Neuronal stem cell (in vitro differentiated cells): ENCODE data around the gene DEDD.

ENCODE experiments used
- DNase-seq: peaks from one replicate; pipeline ENCODE4 v3.0.0-alpha.2; 2013; ENCODE audit warnings: low spot score
- H2AFZ ChIP-seq: one replicate; pipeline ENCODE4 v1.6.1; 2013; ENCODE audit warnings: mild to moderate bottlenecking, low read length, inconsistent platforms
- H2AK5ac ChIP-seq: 2 replicates; pipeline ENCODE4 v1.6.1; 2013; ENCODE audit warnings: low read depth, mild to moderate bottlenecking, inconsistent platforms, low read length, moderate library complexity, mixed read lengths
- H2BK120ac ChIP-seq: 2 replicates; pipeline ENCODE4 v1.6.1; 2013; ENCODE audit warnings: low read depth, mild to moderate bottlenecking, inconsistent platforms, low read length, moderate library complexity, mixed read lengths
- H2BK12ac ChIP-seq: one replicate; pipeline ENCODE4 v1.6.1; 2013; ENCODE audit warnings: low read length, inconsistent platforms
- H2BK15ac ChIP-seq: 2 replicates; pipeline ENCODE4 v1.6.1; 2013; ENCODE audit warnings: mild to moderate bottlenecking, low read length, inconsistent platforms, mixed read lengths
- H2BK5ac ChIP-seq: one replicate; pipeline ENCODE4 v1.6.1; 2013; ENCODE audit warnings: inconsistent platforms, mild to moderate bottlenecking, low read length, moderate library complexity
- H3K14ac ChIP-seq: one replicate; pipeline ENCODE4 v1.6.1; 2013; ENCODE audit warnings: low read length, inconsistent platforms
- H3K18ac ChIP-seq: 2 replicates; pipeline ENCODE4 v1.6.1; 2013; ENCODE audit warnings: low read length, inconsistent platforms
- H3K23ac ChIP-seq: 2 replicates; pipeline ENCODE4 v1.6.1; 2013; ENCODE audit warnings: low read depth, mild to moderate bottlenecking, mixed read lengths, low read length, inconsistent platforms; ENCODE audit not compliant: poor library complexity
- H3K27ac ChIP-seq: replicated peaks from 3 replicates; pipeline ENCODE4 v1.5.1; 2013; ENCODE audit warnings: low read length, inconsistent platforms
- H3K27me3 ChIP-seq, 3 experiments: 2 replicates each; pipeline ENCODE4 v1.6.1; 2013; ENCODE audit warnings: low read length in 3 of 3, mild to moderate bottlenecking in 2 of 3, inconsistent platforms in 1 of 3, low read depth in 1 of 3, mixed read lengths in 1 of 3, moderate library complexity in 1 of 3; ENCODE audit not compliant: control insufficient read depth in 3 of 3, insufficient read depth in 3 of 3
- H3K36me3 ChIP-seq, 2 donors: replicated peaks in 1 of 2; 2 replicates each; pipeline ENCODE4 v1.6.1; 2013; ENCODE audit warnings: low read length in 2 of 2; ENCODE audit not compliant: control insufficient read depth in 2 of 2, insufficient read depth in 2 of 2
- H3K4ac ChIP-seq: 2 replicates; pipeline ENCODE4 v1.6.1; 2013; ENCODE audit warnings: inconsistent platforms, mild to moderate bottlenecking, low read length, moderate library complexity
- H3K4me1 ChIP-seq, 2 donors: 1 replicate in 1 of 2; 2 replicates in 1 of 2; pipeline ENCODE4 v1.6.1; 2013; ENCODE audit warnings: low read length in 2 of 2, low read depth in 1 of 2; ENCODE audit not compliant: control insufficient read depth in 2 of 2, insufficient read depth in 1 of 2
- H3K4me2 ChIP-seq: one replicate; pipeline ENCODE4 v1.6.1; 2013; ENCODE audit warnings: mild to moderate bottlenecking, low read length, inconsistent platforms; ENCODE audit not compliant: insufficient read depth, poor library complexity, severe bottlenecking
- H3K4me3 ChIP-seq, 2 donors: 2 replicates each; pipeline ENCODE4 v1.5.1; 2013; ENCODE audit warnings: low read length in 2 of 2, mild to moderate bottlenecking in 2 of 2, inconsistent platforms in 1 of 2, moderate library complexity in 1 of 2
- H3K79me1 ChIP-seq: one replicate; pipeline ENCODE4 v1.6.1; 2013; ENCODE audit warnings: low read depth, mild to moderate bottlenecking, inconsistent platforms, low read length, moderate library complexity
- H3K9ac ChIP-seq: one replicate; pipeline ENCODE4 v1.6.1; 2013; ENCODE audit warnings: mild to moderate bottlenecking, low read depth, low read length, inconsistent platforms; ENCODE audit not compliant: poor library complexity
- H3K9me3 ChIP-seq, 2 donors: replicated peaks in 1 of 2; 2 replicates each; pipeline versions ENCODE3 to v1.6.1; 2013; ENCODE audit warnings: low read length in 2 of 2, mild to moderate bottlenecking in 2 of 2, inconsistent platforms in 1 of 2, low read depth in 1 of 2, mixed read lengths in 1 of 2, moderate library complexity in 1 of 2; ENCODE audit not compliant: control insufficient read depth in 2 of 2, insufficient read depth in 1 of 2
- H4K8ac ChIP-seq: one replicate; pipeline ENCODE4 v1.6.1; 2013; ENCODE audit warnings: low read depth, mild to moderate bottlenecking, inconsistent platforms, low read length, moderate library complexity
- H4K91ac ChIP-seq: one replicate; pipeline ENCODE4 v1.6.1; 2013; ENCODE audit warnings: low read length, low read depth, mild to moderate bottlenecking, inconsistent platforms; ENCODE audit not compliant: poor library complexity
- WGBS, 2 donors: extraction: QIAGEN DNeasy Blood & Tissue Kit; methylation state at CpG; one replicate each; pipeline ENCODE4 v1.1.7; 2013; ENCODE audit warnings: missing lambda C conversion rate in 2 of 2, mixed read lengths in 1 of 2; ENCODE audit not compliant: insufficient read length in 2 of 2, insufficient replicate concordance in 1 of 2; ENCODE audit errors: extremely low coverage in 2 of 2; 5-methylcytosine and 5-hydroxymethylcytosine counted together

DEDD gene

GRCh38 chr1:161083748-161084596 lies 48.5 kb downstream of the DEDD start:
- no peaks in the 10 kb centered on the region for H3K9me3 ChIP-seq
- no peak overlapping the region for H3K4ac ChIP-seq
- H2BK120ac ChIP-seq: no peak overlapping the region
- no peak overlapping the region for H3K27ac ChIP-seq
- H3K14ac ChIP-seq: no peak overlapping the region
- no peak overlapping the region for H4K91ac ChIP-seq
- no peak overlapping the region for H4K8ac ChIP-seq
- no peak overlapping the region for H3K23ac ChIP-seq
- peak overlapping the region; percentile 16 for H3K18ac ChIP-seq
- H3K4me2 ChIP-seq: no peak overlapping the region
- H2AFZ ChIP-seq: no peak overlapping the region
- peaks cover 4 to 6% of the 10 kb centered on the region in 2 donors for H3K4me1 ChIP-seq
- peak overlapping the region; percentile 74 for H2AK5ac ChIP-seq
- no peak overlapping the region for H3K4me3 ChIP-seq
- H2BK12ac ChIP-seq: no peak overlapping the region
- H3K27me3 ChIP-seq: peaks cover 0 to 31% (median 0%) of the 10 kb centered on the region in 3 experiments
- H3K36me3 ChIP-seq: no peaks in the 10 kb centered on the region
- no peak overlapping the region for H3K9ac ChIP-seq
- H3K79me1 ChIP-seq: no peaks in the 10 kb centered on the region
- H2BK15ac ChIP-seq: no peak overlapping the region
- H2BK5ac ChIP-seq: no peak overlapping the region
- WGBS, 2 donors: 100% methylated on average over 1 of the region's 10 CpGs; no CpG with 5 or more reads in 1 of the 2 donors
- DNase-seq: no peak

GRCh38 chr1:161082996-161083747 lies 49.3 kb downstream of the DEDD start:
- no peak overlapping the region for H3K27ac ChIP-seq

GRCh38 chr1:161082483-161082882 lies 50.0 kb downstream of the DEDD start:
- Histone ChIP-seq H3K9me3 (no peaks in the 10 kb centered on the region), H4K8ac (no peak overlapping the region), H2BK12ac (no peak overlapping the region), H3K4me2 (no peak overlapping the region), H2BK15ac (no peak overlapping the region), H3K36me3 (no peaks in the 10 kb centered on the region), H2AFZ (no peak overlapping the region), H3K27me3 (peaks cover 0 to 17% (median 0%) of the 10 kb centered on the region in 3 experiments), H3K14ac (no peak overlapping the region), H3K4ac (no peak overlapping the region), H2BK5ac (no peak overlapping the region), H3K18ac (no peak overlapping the region), H2BK120ac (no peak overlapping the region), H3K27ac (no peak overlapping the region), H3K23ac (no peak overlapping the region), H4K91ac (no peak overlapping the region), H3K4me1 (peaks cover 4 to 6% of the 10 kb centered on the region in 2 donors), H3K79me1 (no peaks in the 10 kb centered on the region), H3K9ac (no peak overlapping the region), H2AK5ac (peak overlapping the region; percentile 22), H3K4me3 (no peak overlapping the region)
- no peak for DNase-seq
- WGBS, 2 donors: no CpG with 5 or more reads among the region's 2 CpGs

More at GRCh38 chr1:161082996-161083747, 49.3 kb downstream of the DEDD start:
- Histone ChIP-seq H2AFZ (no peak overlapping the region), H3K4me2 (no peak overlapping the region), H3K4ac (no peak overlapping the region), H3K9me3 (no peaks in the 10 kb centered on the region), H2BK5ac (no peak overlapping the region), H4K91ac (no peak overlapping the region), H3K27me3 (peaks cover 0 to 23% (median 0%) of the 10 kb centered on the region in 3 experiments), H3K36me3 (no peaks in the 10 kb centered on the region), H3K14ac (no peak overlapping the region), H2BK12ac (no peak overlapping the region), H3K9ac (no peak overlapping the region), H3K4me3 (no peak overlapping the region), H2BK15ac (no peak overlapping the region), H4K8ac (no peak overlapping the region), H3K4me1 (peaks cover 4 to 6% of the 10 kb centered on the region in 2 donors), H3K18ac (peak overlapping the region; percentile 16), H3K23ac (no peak overlapping the region), H2BK120ac (no peak overlapping the region), H2AK5ac (peak overlapping the region; percentile 74), H3K79me1 (no peaks in the 10 kb centered on the region)
- WGBS, 2 donors: no CpG with 5 or more reads among the region's 8 CpGs
- no peak for DNase-seq

GRCh38 chr1:161081519-161081918 lies 50.9 kb downstream of the DEDD start:
- no peaks in the 10 kb centered on the region for H3K9me3 ChIP-seq
- no peak overlapping the region for H3K27ac ChIP-seq
- H3K27me3 ChIP-seq: peaks cover 0 to 13% (median 0%) of the 10 kb centered on the region in 3 experiments
- H2AFZ ChIP-seq: no peak overlapping the region
- no peak overlapping the region for H2BK12ac ChIP-seq
- no peak overlapping the region for H3K18ac ChIP-seq
- H3K23ac ChIP-seq: no peak overlapping the region
- DNase-seq: no peak
- no peak overlapping the region for H3K4me2 ChIP-seq
- no peak overlapping the region for H4K8ac ChIP-seq
- H4K91ac ChIP-seq: no peak overlapping the region
- WGBS, 2 donors: no CpG with 5 or more reads among the region's 5 CpGs
- peaks cover 6 to 7% of the 10 kb centered on the region in 2 donors for H3K4me1 ChIP-seq
- H3K36me3 ChIP-seq: no peaks in the 10 kb centered on the region
- H3K14ac ChIP-seq: no peak overlapping the region
- no peak overlapping the region for H3K9ac ChIP-seq
- H2BK15ac ChIP-seq: no peak overlapping the region
- no peak overlapping the region for H2BK5ac ChIP-seq
- H2BK120ac ChIP-seq: no peak overlapping the region
- H3K4ac ChIP-seq: no peak overlapping the region
- no peak overlapping the region for H3K4me3 ChIP-seq
- H2AK5ac ChIP-seq: no peak overlapping the region
- no peaks in the 10 kb centered on the region for H3K79me1 ChIP-seq
